Neuronal stem cell (in vitro differentiated cells): Measurements from ENCODE around the gene CBLL1.

Source experiments
- DNase-seq: peaks from one replicate; pipeline ENCODE4 v3.0.0-alpha.2; 2013; ENCODE audit warnings: low spot score
- H2AFZ ChIP-seq: one replicate; pipeline ENCODE4 v1.6.1; 2013; ENCODE audit warnings: mild to moderate bottlenecking, low read length, inconsistent platforms
- H2AK5ac ChIP-seq: 2 replicates; pipeline ENCODE4 v1.6.1; 2013; ENCODE audit warnings: low read depth, mild to moderate bottlenecking, inconsistent platforms, low read length, moderate library complexity, mixed read lengths
- H2BK120ac ChIP-seq: 2 replicates; pipeline ENCODE4 v1.6.1; 2013; ENCODE audit warnings: low read depth, mild to moderate bottlenecking, inconsistent platforms, low read length, moderate library complexity, mixed read lengths
- H2BK12ac ChIP-seq: one replicate; pipeline ENCODE4 v1.6.1; 2013; ENCODE audit warnings: low read length, inconsistent platforms
- H2BK15ac ChIP-seq: 2 replicates; pipeline ENCODE4 v1.6.1; 2013; ENCODE audit warnings: mild to moderate bottlenecking, low read length, inconsistent platforms, mixed read lengths
- H2BK5ac ChIP-seq: one replicate; pipeline ENCODE4 v1.6.1; 2013; ENCODE audit warnings: inconsistent platforms, mild to moderate bottlenecking, low read length, moderate library complexity
- H3K14ac ChIP-seq: one replicate; pipeline ENCODE4 v1.6.1; 2013; ENCODE audit warnings: low read length, inconsistent platforms
- H3K18ac ChIP-seq: 2 replicates; pipeline ENCODE4 v1.6.1; 2013; ENCODE audit warnings: low read length, inconsistent platforms
- H3K23ac ChIP-seq: 2 replicates; pipeline ENCODE4 v1.6.1; 2013; ENCODE audit warnings: low read depth, mild to moderate bottlenecking, mixed read lengths, low read length, inconsistent platforms; ENCODE audit not compliant: poor library complexity
- H3K27ac ChIP-seq: replicated peaks from 3 replicates; pipeline ENCODE4 v1.5.1; 2013; ENCODE audit warnings: low read length, inconsistent platforms
- H3K27me3 ChIP-seq, 3 experiments: 2 replicates each; pipeline ENCODE4 v1.6.1; 2013; ENCODE audit warnings: low read length in 3 of 3, mild to moderate bottlenecking in 2 of 3, inconsistent platforms in 1 of 3, low read depth in 1 of 3, mixed read lengths in 1 of 3, moderate library complexity in 1 of 3; ENCODE audit not compliant: control insufficient read depth in 3 of 3, insufficient read depth in 3 of 3
- H3K36me3 ChIP-seq, 2 donors: replicated peaks in 1 of 2; 2 replicates each; pipeline ENCODE4 v1.6.1; 2013; ENCODE audit warnings: low read length in 2 of 2; ENCODE audit not compliant: control insufficient read depth in 2 of 2, insufficient read depth in 2 of 2
- H3K4ac ChIP-seq: 2 replicates; pipeline ENCODE4 v1.6.1; 2013; ENCODE audit warnings: inconsistent platforms, mild to moderate bottlenecking, low read length, moderate library complexity
- H3K4me1 ChIP-seq, 2 donors: 1 replicate in 1 of 2; 2 replicates in 1 of 2; pipeline ENCODE4 v1.6.1; 2013; ENCODE audit warnings: low read length in 2 of 2, low read depth in 1 of 2; ENCODE audit not compliant: control insufficient read depth in 2 of 2, insufficient read depth in 1 of 2
- H3K4me2 ChIP-seq: one replicate; pipeline ENCODE4 v1.6.1; 2013; ENCODE audit warnings: mild to moderate bottlenecking, low read length, inconsistent platforms; ENCODE audit not compliant: insufficient read depth, poor library complexity, severe bottlenecking
- H3K4me3 ChIP-seq, 2 donors: 2 replicates each; pipeline ENCODE4 v1.5.1; 2013; ENCODE audit warnings: low read length in 2 of 2, mild to moderate bottlenecking in 2 of 2, inconsistent platforms in 1 of 2, moderate library complexity in 1 of 2
- H3K79me1 ChIP-seq: one replicate; pipeline ENCODE4 v1.6.1; 2013; ENCODE audit warnings: low read depth, mild to moderate bottlenecking, inconsistent platforms, low read length, moderate library complexity
- H3K9ac ChIP-seq: one replicate; pipeline ENCODE4 v1.6.1; 2013; ENCODE audit warnings: mild to moderate bottlenecking, low read depth, low read length, inconsistent platforms; ENCODE audit not compliant: poor library complexity
- H3K9me3 ChIP-seq, 2 donors: replicated peaks in 1 of 2; 2 replicates each; pipeline versions ENCODE3 to v1.6.1; 2013; ENCODE audit warnings: low read length in 2 of 2, mild to moderate bottlenecking in 2 of 2, inconsistent platforms in 1 of 2, low read depth in 1 of 2, mixed read lengths in 1 of 2, moderate library complexity in 1 of 2; ENCODE audit not compliant: control insufficient read depth in 2 of 2, insufficient read depth in 1 of 2
- H4K8ac ChIP-seq: one replicate; pipeline ENCODE4 v1.6.1; 2013; ENCODE audit warnings: low read depth, mild to moderate bottlenecking, inconsistent platforms, low read length, moderate library complexity
- H4K91ac ChIP-seq: one replicate; pipeline ENCODE4 v1.6.1; 2013; ENCODE audit warnings: low read length, low read depth, mild to moderate bottlenecking, inconsistent platforms; ENCODE audit not compliant: poor library complexity
- WGBS, 2 donors: extraction: QIAGEN DNeasy Blood & Tissue Kit; methylation state at CpG; one replicate each; pipeline ENCODE4 v1.1.7; 2013; ENCODE audit warnings: missing lambda C conversion rate in 2 of 2, mixed read lengths in 1 of 2; ENCODE audit not compliant: insufficient read length in 2 of 2, insufficient replicate concordance in 1 of 2; ENCODE audit errors: extremely low coverage in 2 of 2; 5-methylcytosine and 5-hydroxymethylcytosine counted together

The CBLL1 gene

DNA sequence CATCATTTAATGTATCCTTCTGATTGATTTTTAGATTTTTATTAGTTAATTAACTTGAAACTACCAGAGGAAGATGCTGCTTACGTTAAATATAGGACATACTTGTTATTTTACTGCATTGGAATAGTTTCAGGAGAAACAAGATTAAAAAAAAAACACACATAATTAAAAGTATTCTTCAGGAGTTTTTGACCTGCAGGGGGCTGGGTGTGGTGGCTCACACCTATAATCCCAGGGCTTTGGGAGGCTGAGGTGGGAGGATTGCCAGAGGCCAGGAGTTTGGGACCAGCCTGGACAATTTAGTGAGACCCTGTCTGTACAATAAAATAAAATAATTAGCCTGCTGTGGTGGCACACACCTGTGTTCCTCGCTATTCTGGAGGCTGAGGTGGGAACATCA lies 10.7 kb downstream of the CBLL1 start:
- no CpG with 5 or more reads among the region's 2 CpGs for WGBS, 2 donors
- H3K4me1 ChIP-seq = no peaks in the 10 kb centered on the region
- no peaks in the 10 kb centered on the region for H3K27me3 ChIP-seq
- DNase-seq = no peak
- no peak overlapping the region for H3K23ac ChIP-seq
- H4K91ac ChIP-seq = no peak overlapping the region
- no peaks in the 10 kb centered on the region for H3K9me3 ChIP-seq
- no peak overlapping the region for H2BK15ac ChIP-seq
- no peak overlapping the region for H3K4me2 ChIP-seq
- H3K4me3 ChIP-seq = no peak overlapping the region
- no peak overlapping the region for H2BK12ac ChIP-seq
- no peak overlapping the region for H3K27ac ChIP-seq
- H3K9ac ChIP-seq = no peak overlapping the region
- H4K8ac ChIP-seq = no peak overlapping the region
- no peak overlapping the region for H3K14ac ChIP-seq
- no peak overlapping the region for H2AK5ac ChIP-seq
- H3K79me1 ChIP-seq = no peaks in the 10 kb centered on the region
- H2BK5ac ChIP-seq = no peak overlapping the region
- no peak overlapping the region for H2BK120ac ChIP-seq
- no peak overlapping the region for H3K18ac ChIP-seq
- H3K4ac ChIP-seq = no peak overlapping the region
- H2AFZ ChIP-seq = no peak overlapping the region
- peaks cover 23 to 96% of the 10 kb centered on the region in 2 donors for H3K36me3 ChIP-seq

DNA sequence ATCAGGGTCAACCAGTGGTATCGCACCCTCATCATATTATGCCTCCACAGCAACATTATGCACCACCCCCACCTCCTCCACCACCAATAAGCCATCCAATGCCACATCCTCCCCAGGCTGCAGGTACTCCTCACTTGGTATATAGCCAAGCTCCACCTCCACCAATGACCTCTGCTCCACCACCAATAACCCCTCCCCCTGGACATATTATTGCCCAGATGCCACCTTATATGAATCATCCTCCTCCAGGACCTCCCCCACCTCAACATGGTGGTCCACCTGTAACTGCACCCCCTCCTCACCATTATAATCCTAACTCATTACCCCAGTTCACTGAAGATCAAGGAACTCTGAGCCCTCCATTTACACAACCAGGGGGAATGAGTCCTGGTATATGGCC lies 14.7 kb downstream of the CBLL1 start:
- no peak for DNase-seq
- Histone ChIP-seq H3K18ac (no peak overlapping the region), H2BK12ac (no peak overlapping the region), H3K14ac (no peak overlapping the region), H3K4ac (no peak overlapping the region), H2BK15ac (no peak overlapping the region), H3K9me3 (no peaks in the 10 kb centered on the region), H2AK5ac (no peak overlapping the region), H3K4me2 (no peak overlapping the region), H3K9ac (no peak overlapping the region), H3K4me3 (peak overlapping the region in 1 of 2 donors; percentile 50), H2AFZ (no peak overlapping the region), H2BK120ac (no peak overlapping the region), H4K8ac (no peak overlapping the region), H3K36me3 (peaks cover 16 to 75% of the 10 kb centered on the region in 2 donors), H3K27ac (no peak overlapping the region), H2BK5ac (no peak overlapping the region), H3K79me1 (no peaks in the 10 kb centered on the region), H3K23ac (no peak overlapping the region), H3K27me3 (no peaks in the 10 kb centered on the region), H3K4me1 (no peaks in the 10 kb centered on the region), H4K91ac (no peak overlapping the region)
- WGBS, 2 donors = no CpG with 5 or more reads among the region's 1 CpG

DNA sequence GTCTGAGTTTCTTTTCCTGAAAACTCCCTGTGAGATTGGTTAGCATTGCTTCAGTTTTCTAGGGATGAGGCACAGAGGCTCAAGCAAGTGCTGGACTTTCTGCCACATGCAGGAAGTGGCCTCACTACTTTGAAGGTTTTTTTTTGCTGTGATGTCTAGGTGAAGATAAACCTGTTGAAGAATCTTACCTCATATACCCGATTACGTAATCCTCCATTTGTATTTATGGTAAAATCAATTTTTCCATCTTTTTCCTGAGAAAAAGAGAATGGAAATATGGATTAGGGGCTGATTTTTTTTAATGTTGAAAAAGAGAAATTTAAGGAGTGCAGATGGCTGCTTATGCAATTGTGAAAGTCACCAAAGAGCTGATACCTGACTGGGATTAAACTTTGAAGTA lies 23.4 kb downstream of the CBLL1 start:
- Histone ChIP-seq H3K4me3 (no peak overlapping the region), H3K14ac (no peak overlapping the region), H4K8ac (no peak overlapping the region), H2BK120ac (no peak overlapping the region), H4K91ac (no peak overlapping the region), H3K27ac (no peak overlapping the region), H2AK5ac (no peak overlapping the region), H2BK15ac (no peak overlapping the region), H3K27me3 (no peaks in the 10 kb centered on the region), H2AFZ (no peak overlapping the region), H3K4me1 (no peaks in the 10 kb centered on the region), H3K36me3 (no peaks in the 10 kb centered on the region), H3K18ac (no peak overlapping the region), H2BK12ac (no peak overlapping the region), H3K9ac (no peak overlapping the region), H3K79me1 (no peaks in the 10 kb centered on the region), H3K9me3 (no peaks in the 10 kb centered on the region), H3K4ac (no peak overlapping the region), H3K23ac (no peak overlapping the region), H3K4me2 (no peak overlapping the region), H2BK5ac (no peak overlapping the region)
- no CpG with 5 or more reads among the region's 2 CpGs for WGBS, 2 donors
- no peak for DNase-seq

DNA sequence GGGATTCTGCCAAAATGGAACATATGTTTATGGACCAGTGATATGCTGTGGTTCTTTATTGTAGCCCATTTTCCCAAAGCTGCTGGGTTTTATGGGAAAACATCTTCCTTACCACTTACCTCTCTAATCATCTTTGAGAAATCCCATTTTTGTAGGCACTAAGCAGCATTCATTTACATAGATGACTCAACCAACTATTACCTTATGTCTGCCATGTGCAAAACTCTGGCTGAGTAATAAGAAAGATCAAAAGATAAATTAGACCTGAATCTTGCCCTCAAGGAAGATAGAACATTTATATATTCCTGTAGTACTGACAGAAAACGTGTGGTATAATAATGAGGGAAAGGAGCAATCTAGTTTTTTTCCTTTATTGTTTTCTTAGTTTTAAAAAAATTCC lies 24.3 kb downstream of the CBLL1 start:
- no CpG with 5 or more reads among the region's 1 CpG for WGBS, 2 donors
- H3K4me2 ChIP-seq = no peak overlapping the region
- H3K9me3 ChIP-seq = no peaks in the 10 kb centered on the region
- no peak overlapping the region for H3K4ac ChIP-seq
- H3K23ac ChIP-seq = no peak overlapping the region
- no peaks in the 10 kb centered on the region for H3K4me1 ChIP-seq
- no peaks in the 10 kb centered on the region for H3K27me3 ChIP-seq
- no peak overlapping the region for H3K14ac ChIP-seq
- no peak overlapping the region for H3K27ac ChIP-seq
- H3K18ac ChIP-seq = no peak overlapping the region
- no peaks in the 10 kb centered on the region for H3K36me3 ChIP-seq
- no peak overlapping the region for H2BK15ac ChIP-seq
- H4K91ac ChIP-seq = no peak overlapping the region
- H2AK5ac ChIP-seq = no peak overlapping the region
- no peak overlapping the region for H2BK5ac ChIP-seq
- H3K79me1 ChIP-seq = no peaks in the 10 kb centered on the region
- H4K8ac ChIP-seq = no peak overlapping the region
- H3K9ac ChIP-seq = no peak overlapping the region
- no peak overlapping the region for H3K4me3 ChIP-seq
- no peak overlapping the region for H2BK120ac ChIP-seq
- no peak overlapping the region for H2BK12ac ChIP-seq
- no peak for DNase-seq
- no peak overlapping the region for H2AFZ ChIP-seq
